ENCODE results near the gene PHF13. TPM values are rescaled to one million over a fixed set of nuclear protein-coding genes. Genes with fewer than 3 reads are reported as not detected.

PHF13 gene
- polyA plus RNA-seq, 1 donor (not counting 4 experiments of a cell fraction or from before 2014, with no cell fraction given), result 4.5 TPM

GRCh38 chr1:6572653-6573383 lies 40.7 kb upstream of the PHF13 start:
- Histone ChIP-seq H3K9me1 (ENCODE audit: control insufficient read depth, extremely low read depth, insufficient read depth, low read length) (no peaks in the 10 kb centered on the region), H4K20me1 (ENCODE audit: control insufficient read depth, extremely low read depth, insufficient read depth, low read length) (no peaks in the 10 kb centered on the region), H3K27me3 (ENCODE audit: control insufficient read depth, extremely low read depth, insufficient read depth, low read length) (peaks cover 8% of the 10 kb centered on the region), H3K79me2 (ENCODE audit: control insufficient read depth, insufficient read depth, low read length) (no peaks in the 10 kb centered on the region), H2AFZ (ENCODE audit: control insufficient read depth, low read length) (no peak overlapping the region), H3K9ac (ENCODE audit: control insufficient read depth, extremely low read depth, insufficient read depth, low read length) (no peak overlapping the region), H3K36me3 (ENCODE audit: control insufficient read depth in 2 of 2, extremely low read depth in 1 of 2, insufficient read depth in 2 of 2, low read length in 2 of 2) (no peaks in the 10 kb centered on the region), H3K27ac (ENCODE audit: control insufficient read depth, insufficient read depth, low read length) (no peak overlapping the region), H3K4me3 (ENCODE audit: control insufficient read depth in 2 of 3, extremely low read depth in 1 of 3, insufficient read depth in 2 of 3, low read depth in 1 of 3, low read length in 3 of 3) (no peak overlapping the region), H3K4me1 (ENCODE audit: control insufficient read depth, extremely low read depth, insufficient read depth, low read length) (no peaks in the 10 kb centered on the region), H3K9me3 (ENCODE audit: control insufficient read depth, low read depth, low read length) (no peaks in the 10 kb centered on the region), H3K4me2 (ENCODE audit: control insufficient read depth, extremely low read depth, insufficient read depth, low read depth, low read length) (no peak overlapping the region)
- no peak for FAIRE-seq
- TF ChIP-seq CTCF (optimal IDR thresholded peaks at IDR 0.05 in 1 of 3, IDR thresholded peaks at IDR 0.05 in 1 of 3, conservative IDR thresholded peaks at IDR 0.05 in 1 of 3; ENCODE audit: extremely low read depth in 1 of 3, insufficient read depth in 2 of 3, low read length in 3 of 3), result no peak
- no peak for TF ChIP-seq EZH2 (IDR thresholded peaks at IDR 0.05; ENCODE audit: low read length)
- dilution Hi-C loops (cut with MboI; ENCODE audit: extremely low pct_ligation_motif_present, low sequenced_read_pairs), result no loop called here
- no peak for DNase-seq (ENCODE audit: low read depth, low spot score)

GRCh38 chr1:6574025-6574620 lies 39.4 kb upstream of the PHF13 start:
- no peak for TF ChIP-seq CTCF (optimal IDR thresholded peaks at IDR 0.05 in 1 of 3, IDR thresholded peaks at IDR 0.05 in 1 of 3, conservative IDR thresholded peaks at IDR 0.05 in 1 of 3; ENCODE audit: extremely low read depth in 1 of 3, insufficient read depth in 2 of 3, low read length in 3 of 3)
- H3K27me3 ChIP-seq (ENCODE audit: control insufficient read depth, extremely low read depth, insufficient read depth, low read length), result peaks cover 8% of the 10 kb centered on the region
- no peaks in the 10 kb centered on the region for H3K9me3 ChIP-seq (ENCODE audit: control insufficient read depth, low read depth, low read length)
- H3K9ac ChIP-seq (ENCODE audit: control insufficient read depth, extremely low read depth, insufficient read depth, low read length), result no peak overlapping the region
- no peak overlapping the region for H3K4me3 ChIP-seq (ENCODE audit: control insufficient read depth in 2 of 3, extremely low read depth in 1 of 3, insufficient read depth in 2 of 3, low read depth in 1 of 3, low read length in 3 of 3)
- FAIRE-seq (no peak), DNase-seq (ENCODE audit: low read depth, low spot score) (no peak)
- dilution Hi-C loops (cut with MboI; ENCODE audit: extremely low pct_ligation_motif_present, low sequenced_read_pairs), result no loop called here
- no peak overlapping the region for H3K27ac ChIP-seq (ENCODE audit: control insufficient read depth, insufficient read depth, low read length)
- H3K4me1 ChIP-seq (ENCODE audit: control insufficient read depth, extremely low read depth, insufficient read depth, low read length), result peaks cover 2% of the 10 kb centered on the region
- H4K20me1 ChIP-seq (ENCODE audit: control insufficient read depth, extremely low read depth, insufficient read depth, low read length), result no peaks in the 10 kb centered on the region
- H3K9me1 ChIP-seq (ENCODE audit: control insufficient read depth, extremely low read depth, insufficient read depth, low read length), result no peaks in the 10 kb centered on the region
- no peak overlapping the region for H3K4me2 ChIP-seq (ENCODE audit: control insufficient read depth, extremely low read depth, insufficient read depth, low read depth, low read length)
- no peaks in the 10 kb centered on the region for H3K79me2 ChIP-seq (ENCODE audit: control insufficient read depth, insufficient read depth, low read length)
- no peak overlapping the region for H2AFZ ChIP-seq (ENCODE audit: control insufficient read depth, low read length)
- H3K36me3 ChIP-seq (ENCODE audit: control insufficient read depth in 2 of 2, extremely low read depth in 1 of 2, insufficient read depth in 2 of 2, low read length in 2 of 2), result no peaks in the 10 kb centered on the region
